ENCODE measurements around the gene ILKAP.

The ILKAP gene

GRCh38 chr2:238187618-238188548 lies 15.6 kb downstream of the ILKAP start:
- no peak for TF ChIP-seq CTCF (IDR thresholded peaks at IDR 0.05; ENCODE audit: low read depth, low read length)

DNA sequence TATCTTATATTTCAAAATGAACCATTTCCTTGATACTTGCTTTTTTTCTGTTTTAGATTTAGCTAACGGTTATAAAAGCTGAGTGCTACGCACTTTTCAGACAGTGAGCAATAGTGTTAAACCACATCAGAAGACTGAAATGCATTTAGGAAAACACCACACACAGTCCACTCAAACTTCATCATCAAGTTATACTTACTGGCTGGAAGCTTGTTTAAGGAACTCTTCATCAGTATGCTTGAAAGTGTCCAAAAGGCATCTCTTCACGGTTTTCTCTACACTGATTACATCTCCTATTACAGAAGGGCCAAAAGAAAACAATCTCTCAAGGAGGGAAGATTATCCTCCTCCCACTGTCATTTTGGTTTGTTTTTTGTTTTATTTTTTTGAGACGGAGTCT lies 19.7 kb downstream of the ILKAP start:
- no peak for DNase-seq (ENCODE audit: extremely low read depth, low read depth)
- TF ChIP-seq CTCF (IDR thresholded peaks at IDR 0.05; ENCODE audit: low read depth, low read length): no peak

More at GRCh38 chr2:238187618-238188548, 15.6 kb downstream of the ILKAP start:
- DNase-seq (ENCODE audit: extremely low read depth, low read depth): no peak

GRCh38 chr2:238182362-238182761 lies 21.1 kb downstream of the ILKAP start:
- DNase-seq (ENCODE audit: extremely low read depth, low read depth): no peak
- TF ChIP-seq CTCF (IDR thresholded peaks at IDR 0.05; ENCODE audit: low read depth, low read length): no peak

DNA sequence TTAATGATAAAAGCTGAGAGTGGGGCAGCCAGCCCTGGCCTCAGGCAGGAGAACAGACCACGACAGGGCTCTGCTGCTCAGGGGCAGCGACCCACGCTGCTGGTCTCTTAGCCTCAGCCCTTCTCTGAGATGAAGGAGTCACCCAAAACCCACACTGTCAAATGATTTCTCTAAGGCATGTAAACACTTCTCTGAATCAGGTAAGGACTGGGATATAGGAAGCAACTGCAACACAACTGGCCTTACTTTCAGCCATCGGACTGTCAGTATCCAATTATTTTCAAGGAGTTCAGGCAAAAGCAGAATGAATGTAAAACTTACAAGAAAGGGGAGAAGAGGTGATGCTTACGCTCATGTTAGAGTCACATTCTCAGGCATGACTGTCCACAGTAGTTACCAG lies 22.9 kb downstream of the ILKAP start:
- DNase-seq (ENCODE audit: extremely low read depth, low read depth): no peak
- no peak for TF ChIP-seq CTCF (IDR thresholded peaks at IDR 0.05; ENCODE audit: low read depth, low read length)

GRCh38 chr2:238176613-238177012 lies 26.9 kb downstream of the ILKAP start:
- peak; percentile 18 for TF ChIP-seq CTCF (IDR thresholded peaks at IDR 0.05; ENCODE audit: low read depth, low read length)
- peak; percentile 66 for DNase-seq (ENCODE audit: extremely low read depth, low read depth)

DNA sequence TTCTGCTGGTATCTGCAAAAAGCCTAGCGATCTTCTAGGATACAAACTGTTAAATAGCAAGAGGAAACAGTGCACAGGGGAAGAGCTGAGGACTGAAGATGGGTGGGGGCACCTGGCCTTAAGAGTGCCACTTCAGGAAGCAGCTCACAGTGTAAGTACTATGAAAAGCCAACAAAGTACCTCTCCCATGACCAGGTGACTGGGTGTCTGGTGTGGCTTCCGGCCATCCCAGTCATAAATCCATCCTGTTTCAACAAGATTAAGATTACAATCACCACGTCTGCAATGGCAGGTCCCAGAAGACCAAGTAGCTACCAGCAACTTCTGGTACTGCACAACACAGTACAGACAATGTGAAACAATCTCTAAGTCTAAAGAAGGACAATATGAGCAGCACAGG lies 28.8 kb downstream of the ILKAP start:
- no peak for TF ChIP-seq CTCF (IDR thresholded peaks at IDR 0.05; ENCODE audit: low read depth, low read length)
- DNase-seq (ENCODE audit: extremely low read depth, low read depth): no peak

GRCh38 chr2:238174291-238174690 lies 29.2 kb downstream of the ILKAP start:
- TF ChIP-seq CTCF (IDR thresholded peaks at IDR 0.05; ENCODE audit: low read depth, low read length): no peak
- DNase-seq (ENCODE audit: extremely low read depth, low read depth): no peak
